Subcutaneous abdominal adipose tissue (tissue), 5 donors: ENCODE results near the gene CGB2.
A peak's percentile ranks its signal among the peaks of the same experiment; 100 is the strongest.
"Not testable (repeated sequence)": the region's sequence is repeated elsewhere in the genome, so short reads cannot be mapped to it uniquely, and the experiment has no call there.

Experiments used
- H3K27ac ChIP-seq: one replicate; pipeline ENCODE4 v1.7.0; 2013; ENCODE audit warnings: low read depth, mild to moderate bottlenecking, inconsistent platforms, low read length, moderate library complexity
- H3K27me3 ChIP-seq, 5 donors: one replicate each; pipeline ENCODE4 v1.7.0; 2013; ENCODE audit warnings: low read length in 5 of 5, inconsistent platforms in 1 of 5; ENCODE audit not compliant: control insufficient read depth in 5 of 5, insufficient read depth in 4 of 5
- H3K36me3 ChIP-seq, 5 donors: one replicate each; pipeline ENCODE4 v1.7.0; 2013; ENCODE audit warnings: low read length in 5 of 5; ENCODE audit not compliant: control insufficient read depth in 5 of 5, insufficient read depth in 5 of 5
- H3K4me1 ChIP-seq, 5 donors: one replicate each; pipeline ENCODE4 v1.7.0; 2013; ENCODE audit warnings: low read length in 5 of 5, mild to moderate bottlenecking in 3 of 5, moderate library complexity in 1 of 5; ENCODE audit not compliant: control insufficient read depth in 5 of 5, insufficient read depth in 5 of 5
- H3K4me3 ChIP-seq, 5 donors: one replicate each; pipeline ENCODE4 v1.7.0; 2013; ENCODE audit warnings: low read length in 5 of 5, low read depth in 1 of 5
- H3K9ac ChIP-seq, 5 donors: one replicate each; pipeline ENCODE4 v1.7.0; 2013; ENCODE audit warnings: low read length in 5 of 5, mild to moderate bottlenecking in 4 of 5, moderate library complexity in 3 of 5
- H3K9me3 ChIP-seq, 5 donors: one replicate each; pipeline ENCODE4 v1.7.0; 2013; ENCODE audit warnings: low read length in 5 of 5; ENCODE audit not compliant: control insufficient read depth in 5 of 5
- donor health status: healthy.
- donor health status: healthy.
- donor health status: healthy.
- donor health status: healthy.
- donor health status: healthy.

The CGB2 gene

DNA sequence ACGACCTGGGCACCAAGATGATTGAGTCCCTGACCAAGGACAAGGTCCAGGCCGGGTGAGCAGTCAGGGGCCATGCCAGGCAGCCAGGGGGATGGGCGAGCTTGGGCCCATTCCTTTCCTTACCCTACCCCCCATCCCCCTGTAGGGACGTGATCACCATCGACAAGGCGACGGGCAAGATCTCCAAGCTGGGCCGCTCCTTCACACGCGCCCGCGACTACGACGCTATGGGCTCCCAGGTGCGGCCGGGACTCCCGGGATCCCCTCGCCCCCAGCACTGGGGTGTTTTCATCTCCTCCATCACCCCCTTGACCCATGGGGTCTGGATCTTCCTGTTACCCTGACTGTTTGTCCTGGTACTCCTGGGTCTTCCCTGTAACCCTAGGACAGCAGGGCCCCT, 21.9 kb upstream of the CGB2 start:
- Histone ChIP-seq H3K27ac (no peak overlapping the region), H3K27me3 (no peaks in the 10 kb centered on the region), H3K9ac (no peak overlapping the region), H3K36me3 (peaks cover 3 to 82% (median 72%) of the 10 kb centered on the region in 5 donors), H3K4me1 (no peaks in the 10 kb centered on the region), H3K4me3 (no peak overlapping the region), H3K9me3 (no peaks in the 10 kb centered on the region)

DNA sequence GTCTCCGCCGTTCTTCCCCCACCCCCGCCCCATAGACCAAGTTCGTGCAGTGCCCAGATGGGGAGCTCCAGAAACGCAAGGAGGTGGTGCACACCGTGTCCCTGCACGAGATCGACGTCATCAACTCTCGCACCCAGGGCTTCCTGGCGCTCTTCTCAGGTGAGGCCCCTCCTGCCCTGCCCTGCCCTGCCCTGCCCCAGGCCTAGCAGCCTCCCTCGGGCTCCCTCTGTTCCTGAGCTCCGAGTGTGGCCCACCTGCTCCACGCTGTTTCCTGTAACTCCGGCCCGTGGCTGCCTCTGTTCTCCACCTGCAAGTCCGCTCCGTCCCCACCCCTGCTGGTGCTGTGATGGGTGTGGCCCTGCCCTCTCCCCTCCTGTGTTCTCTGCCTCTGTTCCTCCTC, 21.2 kb upstream of the CGB2 start:
- H3K9ac ChIP-seq, result no peak overlapping the region

DNA sequence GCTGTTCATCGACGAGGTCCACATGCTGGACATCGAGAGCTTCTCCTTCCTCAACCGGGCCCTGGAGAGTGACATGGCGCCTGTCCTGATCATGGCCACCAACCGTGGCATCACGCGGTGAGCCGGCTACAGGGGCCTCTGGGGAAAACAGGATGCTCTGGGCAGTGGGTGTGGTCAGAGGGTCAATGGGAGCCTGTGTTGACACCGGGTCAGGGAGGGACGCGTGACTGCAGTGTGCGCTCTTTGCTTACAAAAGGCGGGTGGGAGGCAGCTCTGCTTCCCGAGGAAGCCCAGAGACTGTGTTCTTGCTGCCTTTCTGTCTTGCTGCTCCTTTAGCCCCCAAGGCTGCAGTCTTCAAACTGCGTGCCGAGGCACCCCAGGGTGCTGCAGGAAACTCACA, 20.5 kb upstream of the CGB2 start:
- Histone ChIP-seq H3K9me3 (no peaks in the 10 kb centered on the region), H3K27me3 (no peaks in the 10 kb centered on the region), H3K4me3 (no peak overlapping the region), H3K4me1 (no peaks in the 10 kb centered on the region), H3K36me3 (peaks cover 3 to 82% (median 71%) of the 10 kb centered on the region in 5 donors), H3K9ac (no peak overlapping the region), H3K27ac (no peak overlapping the region)

More for the DNA sequence above, 21.2 kb upstream of the CGB2 start:
- no peaks in the 10 kb centered on the region for H3K9me3 ChIP-seq
- no peaks in the 10 kb centered on the region for H3K27me3 ChIP-seq
- H3K27ac ChIP-seq, result no peak overlapping the region
- H3K4me1 ChIP-seq, result no peaks in the 10 kb centered on the region
- H3K36me3 ChIP-seq, result peaks cover 3 to 82% (median 72%) of the 10 kb centered on the region in 5 donors
- H3K4me3 ChIP-seq, result no peak overlapping the region

DNA sequence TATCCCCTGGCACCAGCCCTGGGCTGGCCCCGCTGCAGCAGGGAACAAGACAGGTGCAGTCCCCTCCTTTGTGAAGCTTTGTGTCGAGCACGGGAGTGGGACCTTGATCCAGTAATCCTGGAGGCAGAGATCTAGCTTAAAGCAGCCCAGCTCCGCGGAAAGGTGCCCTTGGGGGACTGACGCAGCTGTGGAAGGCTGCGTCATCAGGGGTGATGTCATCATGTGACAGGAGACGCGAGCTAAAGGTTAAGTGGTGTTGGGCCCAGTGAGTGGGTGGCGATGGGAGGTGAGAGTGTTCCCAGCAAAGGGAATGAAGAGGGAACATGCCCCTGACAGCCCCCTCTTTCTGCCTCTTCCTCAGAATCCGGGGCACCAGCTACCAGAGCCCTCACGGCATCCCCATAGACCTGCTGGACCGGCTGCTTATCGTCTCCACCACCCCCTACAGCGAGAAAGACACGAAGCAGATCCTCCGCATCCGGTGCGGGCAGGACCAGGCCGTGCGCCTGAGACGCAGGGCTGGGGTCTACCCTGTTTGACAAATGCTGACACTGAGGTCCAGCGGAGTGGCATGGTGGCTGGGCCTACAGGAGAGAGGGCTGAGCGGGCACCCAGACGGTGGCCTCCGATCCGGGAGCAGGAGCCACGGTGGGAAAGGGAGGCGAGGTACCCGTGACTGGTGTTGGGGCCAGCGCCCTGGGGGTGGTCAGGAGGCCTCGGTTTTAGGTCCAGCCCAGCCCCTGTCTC, 17.4 kb upstream of the CGB2 start:
- Histone ChIP-seq H3K9me3 (no peaks in the 10 kb centered on the region), H3K27me3 (peaks cover 0 to 11% (median 4%) of the 10 kb centered on the region in 5 donors), H3K27ac (no peak overlapping the region), H3K9ac (no peak overlapping the region), H3K4me1 (peaks cover 0 to 21% (median 19%) of the 10 kb centered on the region in 5 donors), H3K4me3 (no peak overlapping the region), H3K36me3 (peaks cover 0 to 69% (median 59%) of the 10 kb centered on the region in 5 donors)

DNA sequence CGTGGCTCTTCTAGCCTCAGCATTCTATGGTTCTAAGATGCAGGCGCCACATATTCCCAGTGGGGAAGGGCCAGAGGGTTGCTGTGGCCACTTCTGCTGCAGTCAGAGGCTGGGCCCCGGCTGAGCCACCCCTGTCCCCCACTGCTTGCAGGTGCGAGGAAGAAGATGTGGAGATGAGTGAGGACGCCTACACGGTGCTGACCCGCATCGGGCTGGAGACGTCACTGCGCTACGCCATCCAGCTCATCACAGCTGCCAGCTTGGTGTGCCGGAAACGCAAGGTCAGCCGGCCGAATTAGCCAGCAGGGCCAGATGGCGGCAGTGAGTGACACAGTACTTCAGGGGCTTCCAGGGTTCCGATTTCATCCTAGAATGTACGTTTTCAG, 16.8 kb upstream of the CGB2 start:
- Histone ChIP-seq H3K9ac (no peak overlapping the region), H3K36me3 (peaks cover 0 to 63% (median 54%) of the 10 kb centered on the region in 5 donors), H3K27me3 (peaks cover 0 to 11% (median 4%) of the 10 kb centered on the region in 5 donors), H3K4me1 (peaks cover 0 to 25% (median 23%) of the 10 kb centered on the region in 5 donors), H3K4me3 (no peak overlapping the region), H3K9me3 (no peaks in the 10 kb centered on the region), H3K27ac (no peak overlapping the region)

DNA sequence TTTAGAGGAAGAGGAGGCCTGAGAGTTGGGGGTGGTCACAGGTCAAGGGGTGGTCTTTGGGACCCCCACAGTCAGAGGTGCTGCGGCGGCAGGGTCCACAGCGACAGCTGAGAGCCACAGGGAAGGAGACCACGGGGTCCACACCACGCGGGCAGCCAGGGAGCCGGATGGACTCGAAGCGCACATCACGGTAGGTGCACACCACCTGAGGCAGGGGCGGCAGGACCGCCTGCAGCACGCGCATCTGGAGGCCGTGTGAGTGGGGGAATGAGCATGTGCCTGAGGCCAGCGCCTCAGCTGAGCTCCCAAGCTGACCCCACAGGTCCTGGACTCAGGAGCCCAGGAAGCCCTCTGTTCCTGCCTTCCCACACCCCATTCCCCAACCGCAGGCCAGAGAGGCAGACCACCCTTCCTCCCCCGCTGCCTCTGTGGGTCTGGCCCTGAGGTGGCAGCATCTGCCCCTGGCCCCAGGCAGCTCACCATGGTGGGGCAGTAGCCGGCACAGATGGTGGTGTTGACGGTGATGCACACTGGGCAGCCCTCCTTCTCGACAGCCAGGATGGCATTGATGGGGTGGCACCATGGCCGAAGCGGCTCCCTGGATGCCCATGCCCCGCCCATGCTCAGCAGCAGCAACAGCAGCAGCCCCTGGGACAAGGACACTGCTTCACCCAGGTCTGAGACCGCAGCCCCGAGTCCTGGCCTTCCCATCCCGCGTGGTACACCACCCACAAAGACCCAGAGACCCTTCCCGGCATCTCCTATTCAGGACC, 15.4 kb upstream of the CGB2 start:
- Histone ChIP-seq H3K27me3 (peaks cover 2 to 15% (median 6%) of the 10 kb centered on the region in 5 donors), H3K9me3 (no peaks in the 10 kb centered on the region), H3K4me3 (no peak overlapping the region), H3K9ac (no peak overlapping the region), H3K36me3 (peaks cover 0 to 49% (median 40%) of the 10 kb centered on the region in 5 donors), H3K27ac (no peak overlapping the region), H3K4me1 (peaks cover 0 to 25% (median 23%) of the 10 kb centered on the region in 5 donors)

DNA sequence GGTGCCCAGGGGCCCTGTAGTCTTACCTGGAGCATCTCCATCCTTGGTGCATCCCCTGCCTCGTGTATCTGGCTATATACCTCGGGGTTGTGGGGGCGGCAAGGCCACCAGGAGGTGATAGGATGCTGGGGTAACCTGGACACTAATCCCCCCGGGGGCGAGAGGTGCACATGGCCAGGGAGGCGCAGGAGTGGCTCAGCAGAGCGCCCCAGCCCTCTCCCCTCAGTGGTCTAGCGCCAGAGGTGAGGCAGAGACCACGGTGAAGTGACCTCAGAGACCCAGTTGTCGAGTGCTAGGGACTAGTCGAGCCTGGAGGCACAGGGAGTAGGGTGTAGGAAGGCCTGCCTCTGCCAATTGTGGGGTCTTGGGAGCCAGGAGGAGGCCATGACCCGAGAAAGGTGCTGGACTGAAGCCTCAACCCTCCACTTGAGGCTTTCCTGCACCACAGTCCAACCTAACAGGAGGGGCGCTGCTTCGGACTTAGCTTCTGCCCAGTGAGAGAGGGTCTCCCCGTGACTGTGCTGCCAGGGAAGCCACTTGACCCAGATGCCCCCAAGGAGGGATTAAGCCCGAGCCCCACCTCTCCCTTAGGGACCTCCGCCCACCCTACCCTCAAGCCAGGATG, 14.5 kb upstream of the CGB2 start, which contains the start of gene LHB:
Gene LHB (minus strand): TSS at position 51 of the 625 bp plus-strand sequence. CDS start 10 bp downstream, at position 41.
- Histone ChIP-seq H3K9me3 (no peaks in the 10 kb centered on the region), H3K9ac (peak within 1 kb of the TSS in 2 of 5 donors; percentile 30 to 52), H3K4me3 (peak within 1 kb of the TSS in 4 of 5 donors; percentile 57 to 66 (median 59)), H3K4me1 (peaks cover 0 to 25% (median 23%) of the 10 kb centered on the region in 5 donors), H3K27me3 (peaks cover 2 to 16% (median 6%) of the 10 kb centered on the region in 5 donors), H3K27ac (no peak within 1 kb of the TSS), H3K36me3 (peaks cover 0 to 40% (median 31%) of the 10 kb centered on the region in 5 donors)

DNA sequence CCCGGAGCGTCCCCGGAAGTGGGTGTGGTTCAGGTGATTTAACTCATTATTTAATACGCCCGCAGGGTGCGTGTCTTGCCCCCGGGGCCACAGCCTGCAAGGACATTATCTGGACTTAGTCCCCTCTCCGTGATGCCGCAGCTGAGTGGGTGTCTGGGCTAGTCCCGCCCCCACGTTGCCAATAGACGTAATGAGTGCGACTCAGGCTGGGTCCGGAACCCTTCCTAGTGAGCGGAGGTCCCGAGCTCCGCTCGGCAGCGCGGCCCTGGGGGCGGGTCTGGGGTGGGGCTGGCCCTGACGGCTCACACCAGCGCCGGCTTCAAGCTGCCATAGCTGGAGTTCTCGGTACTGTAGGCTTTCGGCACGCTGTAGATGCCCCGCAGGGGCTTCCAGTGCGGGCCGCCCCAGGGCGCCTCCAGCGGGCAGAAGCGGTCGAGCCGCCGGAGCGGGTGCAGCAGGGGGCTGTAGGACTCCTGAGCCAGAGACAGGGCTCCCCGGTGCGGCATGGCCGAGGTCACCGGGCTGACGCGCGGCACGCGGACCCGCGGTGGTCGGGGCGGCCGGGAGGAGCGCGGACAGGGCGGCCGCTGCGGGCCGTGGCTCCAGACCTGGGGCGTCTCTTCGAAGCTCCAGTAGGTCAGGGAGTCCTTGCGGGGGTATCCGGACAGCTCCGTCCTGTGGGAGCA, 13.9 kb upstream of the CGB2 start:
- Histone ChIP-seq H3K9ac (peak overlapping the region in 2 of 5 donors; percentile 30 to 52), H3K27me3 (peaks cover 2 to 16% (median 6%) of the 10 kb centered on the region in 5 donors), H3K4me1 (peaks cover 0 to 25% (median 23%) of the 10 kb centered on the region in 5 donors), H3K27ac (no peak overlapping the region), H3K36me3 (peaks cover 0 to 34% (median 24%) of the 10 kb centered on the region in 5 donors), H3K4me3 (peak overlapping the region; percentile 57 to 71 (median 59)), H3K9me3 (no peaks in the 10 kb centered on the region)

DNA sequence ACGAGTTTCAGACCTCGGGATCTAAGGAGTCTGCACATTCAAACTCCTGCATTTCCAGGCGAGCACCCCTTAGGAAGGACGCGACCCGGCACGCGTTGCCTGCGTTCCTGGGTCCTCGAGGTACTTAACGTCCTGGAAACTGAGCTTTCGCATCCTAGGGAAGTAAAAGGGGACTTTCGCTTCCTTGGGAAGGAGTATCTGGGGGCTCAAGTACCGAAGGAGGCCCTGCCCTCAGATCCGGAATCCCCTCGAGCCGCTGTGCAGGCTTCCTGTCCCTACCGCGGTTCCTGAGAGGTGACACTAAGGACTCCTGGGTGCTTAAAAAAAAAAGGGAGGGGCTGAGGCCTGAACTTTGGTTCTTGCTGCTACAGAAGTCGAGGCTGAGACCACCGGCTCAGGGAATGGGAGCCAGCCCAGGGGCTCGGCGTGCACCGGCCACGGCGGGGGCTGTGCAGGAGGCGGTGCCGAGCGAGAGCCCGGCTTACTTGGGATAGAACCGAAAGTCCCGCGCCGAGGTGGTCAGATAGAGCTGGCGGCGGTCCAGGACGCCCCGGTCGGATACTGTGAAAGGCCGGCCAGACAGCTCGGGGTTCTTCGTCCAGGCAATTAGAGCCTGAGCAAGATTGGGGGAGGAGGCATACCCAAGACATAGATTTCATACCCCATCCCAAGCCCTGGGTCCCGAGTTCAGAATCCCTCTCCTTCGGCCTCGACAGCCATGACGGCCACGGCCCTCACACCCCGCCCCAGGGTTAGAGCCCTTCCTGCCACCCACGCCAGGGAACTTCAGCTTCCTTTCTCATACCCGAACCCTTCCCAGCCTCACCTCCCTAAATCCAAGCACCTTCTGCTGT, 13.1 kb upstream of the CGB2 start:
- Histone ChIP-seq H3K4me1 (peaks cover 0 to 25% (median 23%) of the 10 kb centered on the region in 5 donors), H3K9ac (peak overlapping the region in 3 of 5 donors; percentile 37 to 51 (median 41)), H3K4me3 (peak overlapping the region; percentile 57 to 71 (median 59)), H3K27me3 (peaks cover 2 to 16% (median 6%) of the 10 kb centered on the region in 5 donors), H3K36me3 (peaks cover 0 to 27% (median 24%) of the 10 kb centered on the region in 5 donors)
- H3K9me3 ChIP-seq, H3K27ac ChIP-seq: not testable (repeated sequence)
